A673 (cell line): Measurements from ENCODE around the gene SCD5. TPM values are rescaled to one million over a fixed set of nuclear protein-coding genes. Genes with fewer than 3 reads are reported as not detected.

Source experiments
- BruUV-seq: library from RNA; stranded (reverse); fragments of 400-500 nt; replicated peaks from 2 replicates; lab custom pipeline; 2021; lab: Mats Ljungman, UMichigan
- CTCF ChIA-PET: fragments of 300-600 bp; sonication (Branson Sonifier 250); formaldehyde crosslinking; loops from one replicate; lab custom pipeline; 2022; ENCODE audit warnings: antibody characterized with exemption; lab: Charles Lee
- POLR2A ChIA-PET: fragments of 300-600 bp; sonication (Branson Sonifier 250); formaldehyde crosslinking; loops from one replicate; lab custom pipeline; 2022; ENCODE audit warnings: antibody characterized with exemption; ENCODE audit not compliant: low non-redundant PET; lab: Charles Lee
- DNase-seq: peaks from one replicate; pipeline ENCODE4 v3.0.0-alpha.2; 2015; ENCODE audit warnings: low spot score
- H3K27ac ChIP-seq: fragments of 200-600 bp; sonication (generic); 2 replicates; pipeline ENCODE4 v1.5.1; 2016; ENCODE audit warnings: mixed run types, low read depth, mild to moderate bottlenecking, mixed read lengths, antibody characterized with exemption, low read length; ENCODE audit not compliant: poor library complexity, severe bottlenecking
- H3K27me3 ChIP-seq: fragments of 200-600 bp; sonication (generic); replicated peaks from 2 replicates; pipeline ENCODE4 v1.6.1; 2017; ENCODE audit warnings: mixed run types, low read depth, mild to moderate bottlenecking, mixed read lengths, antibody characterized with exemption, low read length; ENCODE audit not compliant: insufficient read depth, poor library complexity
- H3K36me3 ChIP-seq: fragments of 200-600 bp; sonication (generic); 2 replicates; pipeline ENCODE4 v1.6.1; 2016; ENCODE audit warnings: mixed run types, mild to moderate bottlenecking, mixed read lengths, antibody characterized with exemption, low read length; ENCODE audit not compliant: insufficient read depth, poor library complexity, severe bottlenecking
- H3K4me1 ChIP-seq: fragments of 200-600 bp; sonication (generic); 2 replicates; pipeline ENCODE4 v1.6.1; 2017; ENCODE audit warnings: mixed run types, mild to moderate bottlenecking, mixed read lengths, antibody characterized with exemption, low read length; ENCODE audit not compliant: insufficient read depth, poor library complexity, severe bottlenecking
- H3K4me3 ChIP-seq: fragments of 200-600 bp; sonication (generic); 2 replicates; pipeline ENCODE4 v1.5.1; 2016; ENCODE audit warnings: low read depth, mixed run types, mild to moderate bottlenecking, mixed read lengths, low read length; ENCODE audit not compliant: poor library complexity, severe bottlenecking
- H3K9me3 ChIP-seq: fragments of 200-600 bp; sonication (generic); 2 replicates; pipeline ENCODE4 v1.6.1; 2016; ENCODE audit warnings: mixed run types, low read depth, mild to moderate bottlenecking, mixed read lengths, antibody characterized with exemption, low read length; ENCODE audit not compliant: poor library complexity, severe bottlenecking
- EZH2 ChIP-seq: fragments of 200-600 bp; sonication (generic); IDR thresholded peaks from 2 replicates; pipeline ENCODE4 v1.6.1; 2017; ENCODE audit warnings: borderline replicate concordance, low read depth, mild to moderate bottlenecking, mixed read lengths, antibody characterized with exemption, low read length; ENCODE audit not compliant: poor library complexity, severe bottlenecking
- intact Hi-C: fragments of 100-400 bp; cut with micrococcal nuclease; formaldehyde crosslinking; loops from one replicate; pipeline ENCODE4 v1.10.0; 2022; ENCODE audit not compliant: unreplicated experiment
- total RNA-seq: library from RNA; stranded (reverse); gene quantifications from 2 replicates; pipeline ENCODE4 v1.2.3, GENCODE V29; 2021
- TF ChIP-seq, protein P1 (sequence below): fragments of 300-800, 200-600 bp; sonication (generic); conservative IDR thresholded peaks from 2 replicates; pipeline ENCODE4 v1.5.1; 2017; ENCODE audit warnings: low read depth, mild to moderate bottlenecking, antibody characterized with exemption, low read length, moderate library complexity, mixed read lengths

Gene SCD5
- total RNA-seq, 1 experiment from 2014 or later, result 15.8 TPM

DNA sequence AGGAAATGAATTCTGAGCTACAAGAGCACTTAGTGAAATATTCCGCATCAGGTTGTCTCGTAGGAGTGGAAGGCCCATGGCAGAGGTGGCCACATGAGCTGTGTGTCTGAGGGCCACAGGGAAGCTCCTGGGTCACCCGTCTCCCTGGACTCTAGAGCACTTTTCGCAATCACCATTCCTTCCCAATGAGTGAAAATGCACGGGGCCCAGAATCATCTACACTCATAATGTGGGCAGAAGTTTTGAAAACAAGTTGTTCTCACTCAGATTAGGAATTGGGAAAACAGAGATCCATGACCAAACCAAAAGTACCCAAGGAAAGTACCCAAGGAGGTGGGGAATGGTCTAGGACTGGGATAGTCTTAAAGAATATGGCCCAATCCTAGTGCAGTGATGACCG is 94.4 kb downstream of the SCD5 start:
- Histone ChIP-seq H3K4me1 (no peaks in the 10 kb centered on the region), H3K9me3 (no peaks in the 10 kb centered on the region), H3K27ac (no peak overlapping the region), H3K36me3 (no peaks in the 10 kb centered on the region), H3K4me3 (no peak overlapping the region), H3K27me3 (no peaks in the 10 kb centered on the region)
- intact Hi-C loops, result no loop called here
- TF ChIP-seq, protein P1, sequence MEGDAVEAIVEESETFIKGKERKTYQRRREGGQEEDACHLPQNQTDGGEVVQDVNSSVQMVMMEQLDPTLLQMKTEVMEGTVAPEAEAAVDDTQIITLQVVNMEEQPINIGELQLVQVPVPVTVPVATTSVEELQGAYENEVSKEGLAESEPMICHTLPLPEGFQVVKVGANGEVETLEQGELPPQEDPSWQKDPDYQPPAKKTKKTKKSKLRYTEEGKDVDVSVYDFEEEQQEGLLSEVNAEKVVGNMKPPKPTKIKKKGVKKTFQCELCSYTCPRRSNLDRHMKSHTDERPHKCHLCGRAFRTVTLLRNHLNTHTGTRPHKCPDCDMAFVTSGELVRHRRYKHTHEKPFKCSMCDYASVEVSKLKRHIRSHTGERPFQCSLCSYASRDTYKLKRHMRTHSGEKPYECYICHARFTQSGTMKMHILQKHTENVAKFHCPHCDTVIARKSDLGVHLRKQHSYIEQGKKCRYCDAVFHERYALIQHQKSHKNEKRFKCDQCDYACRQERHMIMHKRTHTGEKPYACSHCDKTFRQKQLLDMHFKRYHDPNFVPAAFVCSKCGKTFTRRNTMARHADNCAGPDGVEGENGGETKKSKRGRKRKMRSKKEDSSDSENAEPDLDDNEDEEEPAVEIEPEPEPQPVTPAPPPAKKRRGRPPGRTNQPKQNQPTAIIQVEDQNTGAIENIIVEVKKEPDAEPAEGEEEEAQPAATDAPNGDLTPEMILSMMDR, result no peak
- TF ChIP-seq EZH2, result no peak
- DNase-seq, result no peak
- ChIA-PET POLR2A (no interaction called here), CTCF (no interaction called here)
- no TSS peak for BruUV-seq

DNA sequence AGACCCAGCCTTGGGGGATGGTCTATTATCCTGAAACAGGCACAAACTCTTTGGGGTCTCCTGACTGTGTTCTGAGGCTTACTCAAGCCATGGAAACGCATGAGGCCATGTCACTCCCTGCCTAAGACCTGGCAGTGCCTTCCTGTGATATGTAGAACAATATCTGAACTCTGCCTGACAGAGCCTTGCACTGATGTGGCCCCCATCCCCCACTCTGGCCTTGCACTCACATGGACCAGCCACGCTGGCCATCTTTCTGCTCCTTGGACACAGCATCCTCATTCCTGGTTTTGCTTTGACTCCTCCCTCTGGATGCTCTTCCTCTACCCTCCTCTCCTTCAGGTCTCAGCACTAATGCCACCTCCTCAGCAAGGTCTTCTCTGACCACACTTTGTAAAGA is 100.2 kb downstream of the SCD5 start:
- Histone ChIP-seq H3K27ac (no peak overlapping the region), H3K27me3 (no peaks in the 10 kb centered on the region), H3K4me3 (no peak overlapping the region), H3K36me3 (no peaks in the 10 kb centered on the region), H3K4me1 (no peaks in the 10 kb centered on the region), H3K9me3 (no peaks in the 10 kb centered on the region)
- intact Hi-C loops, result no loop called here
- BruUV-seq, result no TSS peak
- no peak for DNase-seq
- ChIA-PET POLR2A (no interaction called here), CTCF (no interaction called here)
- no peak for TF ChIP-seq EZH2
- TF ChIP-seq, protein P1, result no peak

DNA sequence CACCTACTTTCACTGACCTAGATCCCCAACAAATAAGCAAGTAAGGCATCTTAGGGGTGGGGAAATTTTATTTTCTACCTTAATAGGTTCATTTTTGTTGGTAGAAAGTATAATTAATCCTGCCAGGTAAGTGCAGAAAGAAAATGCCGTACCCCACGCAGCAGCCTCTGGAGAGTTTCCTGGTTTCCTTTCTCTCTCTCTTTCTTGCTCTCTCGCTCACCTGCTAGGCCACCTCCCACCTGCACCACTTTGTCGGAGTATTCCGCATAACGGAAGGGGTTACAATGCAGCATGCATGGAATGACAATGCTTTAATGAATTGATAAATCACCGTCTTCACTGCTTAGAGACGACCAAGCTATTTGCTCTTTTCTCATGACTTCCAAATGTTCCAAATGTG is 101.0 kb downstream of the SCD5 start:
- Histone ChIP-seq H3K27ac (no peak overlapping the region), H3K9me3 (no peaks in the 10 kb centered on the region), H3K36me3 (no peaks in the 10 kb centered on the region), H3K4me1 (no peaks in the 10 kb centered on the region), H3K27me3 (no peaks in the 10 kb centered on the region), H3K4me3 (no peak overlapping the region)
- POLR2A ChIA-PET, result no interaction called here
- no peak for TF ChIP-seq EZH2
- TF ChIP-seq, protein P1, result no peak
- DNase-seq, result no peak
- intact Hi-C loops, result no loop called here
- no TSS peak for BruUV-seq
- CTCF ChIA-PET, result no interaction called here
